HG02798 (cell line): ENCODE results near the gene MYO7A.

Experiments
- ATAC-seq: cut with Tn5 transposase; IDR thresholded peaks from one replicate; pipeline ENCODE4 v1.9.1; 2021; ENCODE audit warnings: mild to moderate bottlenecking; ENCODE audit not compliant: unreplicated experiment, poor library complexity

The MYO7A gene

GRCh38 chr11:77208535-77208934 is 80.5 kb downstream of the MYO7A start:
- ATAC-seq = no peak

- ATAC-seq = no peak
Observed at GRCh38 chr11:77209663-77210062, 81.6 kb downstream of the MYO7A start.

- no peak for ATAC-seq
Observed at GRCh38 chr11:77211040-77211451, 83.0 kb downstream of the MYO7A start.

GRCh38 chr11:77211594-77212251 is 83.7 kb downstream of the MYO7A start:
- ATAC-seq = no peak

- ATAC-seq = no peak
Observed at GRCh38 chr11:77212314-77213007, 84.4 kb downstream of the MYO7A start.

GRCh38 chr11:77213029-77213579 is 85.1 kb downstream of the MYO7A start:
- ATAC-seq = no peak

- no peak for ATAC-seq
Observed at GRCh38 chr11:77213589-77214428, 85.8 kb downstream of the MYO7A start.

- ATAC-seq = no peak
Observed at GRCh38 chr11:77214557-77214956, 86.5 kb downstream of the MYO7A start.

GRCh38 chr11:77215106-77215505 is 87.1 kb downstream of the MYO7A start:
- no peak for ATAC-seq

- no peak for ATAC-seq
Observed at GRCh38 chr11:77217156-77217555, 89.1 kb downstream of the MYO7A start.

GRCh38 chr11:77223797-77224196 is 95.8 kb downstream of the MYO7A start:
- no peak for ATAC-seq

- ATAC-seq = no peak
Observed at GRCh38 chr11:77230878-77231605, 103.0 kb downstream of the MYO7A start.

- no peak for ATAC-seq
Observed at GRCh38 chr11:77231800-77232199, 103.8 kb downstream of the MYO7A start.

- ATAC-seq = no peak
Observed at GRCh38 chr11:77232242-77232641, 104.2 kb downstream of the MYO7A start.

- no peak for ATAC-seq
Observed at GRCh38 chr11:77233011-77233410, 105.0 kb downstream of the MYO7A start.

GRCh38 chr11:77236901-77237300 is 108.9 kb downstream of the MYO7A start:
- ATAC-seq = no peak

GRCh38 chr11:77244277-77245027 is 116.4 kb downstream of the MYO7A start:
- ATAC-seq = no peak

GRCh38 chr11:77249427-77249826 is 121.4 kb downstream of the MYO7A start:
- no peak for ATAC-seq

- no peak for ATAC-seq
Observed at GRCh38 chr11:77250881-77251640, 123.0 kb downstream of the MYO7A start.
